HepG2 (cell line): Measurements from ENCODE around the gene IFIT3. TPM values are rescaled to one million over a fixed set of nuclear protein-coding genes. Genes with fewer than 3 reads are reported as not detected.

Experiments
- ATAC-seq: fragments of 200-7000 bp; cut with Tn5 transposase; 3 replicates; pipeline ENCODE4 v1.9.1; 2020; ENCODE audit warnings: mild to moderate bottlenecking, moderate library complexity
- BruUV-seq: library from RNA; stranded (reverse); fragments of 400-500 nt; replicated peaks from 2 replicates; lab custom pipeline; 2021; lab: Mats Ljungman, UMichigan
- CTCF ChIA-PET: fragments of 300-600 bp; formaldehyde crosslinking; extraction: SDS; loops from one replicate; lab custom pipeline; 2021; ENCODE audit warnings: low total read pairs, inconsistent platforms, low intra/inter-chr PET ratio; lab: Yijun Ruan, JAX
- POLR2A ChIA-PET: fragments of 350-600 bp; sonication (Branson Sonifier 250); formaldehyde crosslinking; loops from one replicate; lab custom pipeline; 2020; ENCODE audit warnings: antibody characterized with exemption, inconsistent platforms; lab: Yijun Ruan, JAX
- DNase-seq: peaks from one replicate; pipeline ENCODE4 v3.0.0-alpha.2; 2015; ENCODE audit warnings: low spot score
- FAIRE-seq: peaks from 3 replicates; lab custom pipeline; 2011; peaks lifted over from hg19 to GRCh38; lab: Jason Lieb, UNC
- H2AFZ ChIP-seq: one replicate; pipeline ENCODE4 v1.6.1; 2011; ENCODE audit warnings: low read length, inconsistent platforms
- H3K27ac ChIP-seq: fragments of 300-600 bp; 3 replicates; pipeline ENCODE4 v1.8.0; 2011; ENCODE audit warnings: mixed run types, mild to moderate bottlenecking, mixed read lengths, low read length, inconsistent platforms; ENCODE audit not compliant: insufficient read depth; ENCODE audit errors: extremely low read length
- H3K27me3 ChIP-seq, 2 experiments: fragments of 200-600 bp in 1 of 2; 2 replicates in 1 of 2; 3 replicates in 1 of 2; pipeline versions ENCODE4 v1.6.0 to v1.8.0; 2011; ENCODE audit warnings: low read length in 2 of 2, mild to moderate bottlenecking in 2 of 2, moderate library complexity in 2 of 2, inconsistent platforms in 1 of 2; ENCODE audit not compliant: insufficient read depth in 2 of 2, control insufficient read depth in 1 of 2
- H3K36me3 ChIP-seq, 2 experiments: fragments of 200-600 bp in 1 of 2; replicated peaks in 1 of 2; 2 replicates in 1 of 2; 3 replicates in 1 of 2; pipeline versions ENCODE4 v1.5.1 to v1.8.0; 2011; ENCODE audit warnings: low read length in 2 of 2, inconsistent platforms in 1 of 2; ENCODE audit not compliant: insufficient read depth in 2 of 2, control insufficient read depth in 1 of 2
- H3K4me1 ChIP-seq: 2 replicates; pipeline ENCODE4 v1.5.1; 2012; ENCODE audit warnings: low read length, inconsistent platforms; ENCODE audit not compliant: insufficient read depth
- H3K4me2 ChIP-seq: 2 replicates; pipeline ENCODE4 v1.6.0; 2011; ENCODE audit warnings: low read depth, low read length, inconsistent platforms
- H3K4me3 ChIP-seq, 3 experiments: fragments of 200-600 bp in 1 of 3; sonication (generic), shearing (Covaris generic) in 1 of 3; replicated peaks in 1 of 3; 2 replicates each; pipeline ENCODE4 v1.5.1; 2011 to 2016; ENCODE audit warnings: low read length in 3 of 3, inconsistent platforms in 2 of 3, low read depth in 2 of 3, mild to moderate bottlenecking in 2 of 3, control low read depth in 1 of 3, mixed read lengths in 1 of 3; ENCODE audit not compliant: insufficient read depth in 1 of 3
- H3K79me2 ChIP-seq: one replicate; pipeline ENCODE4 v1.6.1; 2011; ENCODE audit warnings: low read length, inconsistent platforms; ENCODE audit not compliant: insufficient read depth
- H3K9ac ChIP-seq: 2 replicates; pipeline ENCODE4 v1.6.0; 2011; ENCODE audit warnings: mild to moderate bottlenecking, low read depth, low read length, inconsistent platforms; ENCODE audit not compliant: insufficient read depth
- H3K9me3 ChIP-seq: 2 replicates; pipeline ENCODE4 v1.5.1; 2012; ENCODE audit warnings: mild to moderate bottlenecking, low read length
- H4K20me1 ChIP-seq: 2 replicates; pipeline ENCODE4 v1.6.0; 2011; ENCODE audit warnings: inconsistent platforms, mild to moderate bottlenecking, low read length, moderate library complexity; ENCODE audit not compliant: insufficient read depth
- DR1 ChIP-seq: sonication (generic); formaldehyde crosslinking; IDR thresholded peaks from 2 replicates; pipeline ENCODE4 v1.8.0; 2021; ENCODE audit warnings: mild to moderate bottlenecking, missing genetic modification reagents, inconsistent platforms
- GABPB1 ChIP-seq: IDR thresholded peaks from 2 replicates; pipeline ENCODE4 v1.6.1; 2016; ENCODE audit warnings: mild to moderate bottlenecking, missing genetic modification reagents, moderate library complexity, missing compliant biosample characterization
- NR2F2 ChIP-seq: IDR thresholded peaks from 2 replicates; pipeline ENCODE4 v1.6.1; 2012; ENCODE audit warnings: low read depth, inconsistent platforms, borderline replicate concordance
- ZNF30 ChIP-seq: sonication (generic); formaldehyde crosslinking; IDR thresholded peaks from 2 replicates; pipeline ENCODE4 v1.5.0; 2020; ENCODE audit warnings: mild to moderate bottlenecking, missing genetic modification reagents
- WGBS: methylation state at CpG from one replicate; pipeline ENCODE4 v1.1.6; 2017; ENCODE audit warnings: low lambda C conversion rate; 5-methylcytosine and 5-hydroxymethylcytosine counted together
- in situ Hi-C: cut with HindIII; loops from 2 replicates; pipeline ENCODE4 v1.10.0; 2017; ENCODE audit warnings: low pct_unique_long_range_greater_than_20kb; ENCODE audit not compliant: extremely low pct_ligation_motif_present
- intact Hi-C: fragments of 100-400 bp; cut with micrococcal nuclease; formaldehyde crosslinking; loops from one replicate; pipeline ENCODE4 v1.10.0; 2022; ENCODE audit not compliant: unreplicated experiment
- polyA plus RNA-seq, 8 experiments: library from polyadenylated mRNA; depleted of rRNA in 3 of 8; stranded (reverse) in 7 of 8; unstranded in 1 of 8; fragments of >200 nt; fragmentation: Illumina TruSeq in 4 of 8; extraction: Trizol in 4 of 8; gene quantifications; 2 replicates each; pipeline versions ENCODE4 v1.2.1 to v1.2.3, GENCODE V29; 2011 to 2016; ENCODE audit warnings: low read depth in 4 of 8, missing spikeins in 1 of 8, mixed read lengths in 1 of 8; ENCODE audit not compliant: insufficient read depth in 1 of 8
- total RNA-seq, 5 experiments: library from RNA; depleted of rRNA; stranded (reverse); fragments of >200 nt; fragmentation: Illumina TruSeq; extraction: Trizol; gene quantifications; 2 replicates each; pipeline ENCODE4 v1.2.3, GENCODE V29; 2016; ENCODE audit warnings: low read depth in 1 of 5
- TF ChIP-seq, protein P1 (sequence below): sonication (generic); formaldehyde crosslinking; IDR thresholded peaks from 2 replicates; pipeline ENCODE4 v1.5.0; 2020; ENCODE audit warnings: mild to moderate bottlenecking, missing genetic modification reagents, borderline replicate concordance
- TF ChIP-seq, protein P2 (sequence below): sonication (generic); formaldehyde crosslinking; IDR thresholded peaks from 2 replicates; pipeline ENCODE4 v1.4.0; 2020; ENCODE audit warnings: missing genetic modification reagents
- TF ChIP-seq, protein P3 (sequence below): IDR thresholded peaks from 2 replicates; pipeline ENCODE4 v1.6.1; 2012; ENCODE audit warnings: inconsistent platforms
- TF ChIP-seq, protein P4 (sequence below): sonication (generic); formaldehyde crosslinking; IDR thresholded peaks from 2 replicates; pipeline ENCODE4 v1.4.0; 2020; ENCODE audit warnings: mild to moderate bottlenecking, missing genetic modification reagents, borderline replicate concordance

Gene IFIT3
- total and polyA plus RNA-seq, 2 of the 13 experiments (the other 11 are each of a cell fraction or from before 2014, with no cell fraction given), result 0.48 to 3.1 TPM

DNA sequence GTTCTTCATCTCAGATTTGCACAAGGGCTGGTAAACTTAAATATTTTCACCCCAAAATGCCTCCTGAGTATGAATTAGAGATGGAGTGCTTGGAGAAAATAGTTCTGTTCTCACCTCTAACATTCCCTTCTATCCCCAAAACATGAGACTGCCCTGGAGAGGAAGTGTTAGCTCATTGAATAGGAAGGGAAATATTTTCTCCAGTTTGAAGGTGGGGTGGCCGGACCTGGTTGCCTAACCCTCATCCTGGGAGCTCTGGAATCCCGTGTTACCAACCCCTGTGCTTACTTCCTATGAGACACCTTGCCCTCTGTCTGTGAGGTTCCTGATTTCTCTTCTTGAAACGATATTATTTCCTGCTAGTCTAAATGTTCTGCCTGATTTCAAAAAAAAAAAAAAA is 25.2 kb upstream of the IFIT3 start:
- peak overlapping the region; percentile 60 for H2AFZ ChIP-seq
- POLR2A ChIA-PET, result interaction anchor here (1.0 to 2.3 kb wide), 2 partner anchors 26 to 49 kb away, joined by 4 to 8 read pairs; no protein-coding TSS in a partner anchor
- FAIRE-seq, result no peak

DNA sequence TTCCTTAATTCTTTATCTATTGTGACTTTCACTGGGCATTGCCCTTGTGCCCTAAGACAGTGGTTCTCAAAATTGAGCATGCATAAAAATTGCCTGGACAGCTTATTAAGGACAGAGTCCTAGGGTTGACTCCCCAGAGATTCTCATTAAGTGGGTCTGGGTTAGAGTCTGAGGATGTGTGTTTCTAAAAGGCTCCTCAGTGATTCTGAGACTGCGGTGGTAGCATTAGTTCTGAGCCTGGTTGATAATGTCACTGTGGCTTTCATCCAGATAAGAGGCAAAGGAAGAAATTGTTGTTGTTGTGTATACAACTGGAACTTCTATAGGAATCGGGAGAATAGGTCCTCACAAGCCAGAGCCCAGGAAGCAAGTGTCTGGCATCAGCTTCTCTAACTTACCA is 24.6 kb upstream of the IFIT3 start:
- in situ Hi-C loops (no loop called here), intact Hi-C loops (no loop called here)
- BruUV-seq, result no TSS peak
- ChIA-PET POLR2A (interaction anchor here (2.3 kb wide), 1 partner anchor 49 kb away, joined by 8 read pairs; no protein-coding TSS in a partner anchor), CTCF (no interaction called here)
- ATAC-seq, result no peak
- WGBS, result 79% methylated on average over 2 of the region's 2 CpGs
- DNase-seq, result no peak
- peaks cover 0 to 3% of the 10 kb centered on the region in 2 experiments; a peak in 1 of 5 replicates for H3K27me3 ChIP-seq
- no peak for FAIRE-seq
- H3K9me3 ChIP-seq, result no peaks in the 10 kb centered on the region
- no peaks in the 10 kb centered on the region for H3K36me3 ChIP-seq
- H3K4me1 ChIP-seq, result peaks cover 24% of the 10 kb centered on the region
- H2AFZ ChIP-seq, result no peak overlapping the region
- no peak overlapping the region for H3K4me2 ChIP-seq
- H3K9ac ChIP-seq, result no peak overlapping the region
- no peak overlapping the region for H3K27ac ChIP-seq
- H3K79me2 ChIP-seq, result no peaks in the 10 kb centered on the region
- no peak overlapping the region for H3K4me3 ChIP-seq
- H4K20me1 ChIP-seq, result no peaks in the 10 kb centered on the region
- TF ChIP-seq GABPB1 (CRISPR knock-in tag) (no peak), DR1 (CRISPR knock-in tag) (no peak)
- TF ChIP-seq, protein P1, sequence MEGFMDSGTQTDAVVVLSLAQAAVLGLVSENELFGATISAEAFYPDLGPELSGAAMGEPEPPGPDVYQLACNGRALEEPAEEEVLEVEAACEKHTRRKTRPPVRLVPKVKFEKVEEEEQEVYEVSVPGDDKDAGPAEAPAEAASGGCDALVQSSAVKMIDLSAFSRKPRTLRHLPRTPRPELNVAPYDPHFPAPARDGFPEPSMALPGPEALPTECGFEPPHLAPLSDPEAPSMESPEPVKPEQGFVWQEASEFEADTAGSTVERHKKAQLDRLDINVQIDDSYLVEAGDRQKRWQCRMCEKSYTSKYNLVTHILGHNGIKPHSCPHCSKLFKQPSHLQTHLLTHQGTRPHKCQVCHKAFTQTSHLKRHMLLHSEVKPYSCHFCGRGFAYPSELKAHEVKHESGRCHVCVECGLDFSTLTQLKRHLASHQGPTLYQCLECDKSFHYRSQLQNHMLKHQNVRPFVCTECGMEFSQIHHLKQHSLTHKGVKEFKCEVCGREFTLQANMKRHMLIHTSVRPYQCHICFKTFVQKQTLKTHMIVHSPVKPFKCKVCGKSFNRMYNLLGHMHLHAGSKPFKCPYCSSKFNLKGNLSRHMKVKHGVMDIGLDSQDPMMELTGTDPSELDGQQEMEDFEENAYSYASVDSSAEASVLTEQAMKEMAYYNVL (CRISPR knock-in tag), result no peak
- TF ChIP-seq, protein P2, sequence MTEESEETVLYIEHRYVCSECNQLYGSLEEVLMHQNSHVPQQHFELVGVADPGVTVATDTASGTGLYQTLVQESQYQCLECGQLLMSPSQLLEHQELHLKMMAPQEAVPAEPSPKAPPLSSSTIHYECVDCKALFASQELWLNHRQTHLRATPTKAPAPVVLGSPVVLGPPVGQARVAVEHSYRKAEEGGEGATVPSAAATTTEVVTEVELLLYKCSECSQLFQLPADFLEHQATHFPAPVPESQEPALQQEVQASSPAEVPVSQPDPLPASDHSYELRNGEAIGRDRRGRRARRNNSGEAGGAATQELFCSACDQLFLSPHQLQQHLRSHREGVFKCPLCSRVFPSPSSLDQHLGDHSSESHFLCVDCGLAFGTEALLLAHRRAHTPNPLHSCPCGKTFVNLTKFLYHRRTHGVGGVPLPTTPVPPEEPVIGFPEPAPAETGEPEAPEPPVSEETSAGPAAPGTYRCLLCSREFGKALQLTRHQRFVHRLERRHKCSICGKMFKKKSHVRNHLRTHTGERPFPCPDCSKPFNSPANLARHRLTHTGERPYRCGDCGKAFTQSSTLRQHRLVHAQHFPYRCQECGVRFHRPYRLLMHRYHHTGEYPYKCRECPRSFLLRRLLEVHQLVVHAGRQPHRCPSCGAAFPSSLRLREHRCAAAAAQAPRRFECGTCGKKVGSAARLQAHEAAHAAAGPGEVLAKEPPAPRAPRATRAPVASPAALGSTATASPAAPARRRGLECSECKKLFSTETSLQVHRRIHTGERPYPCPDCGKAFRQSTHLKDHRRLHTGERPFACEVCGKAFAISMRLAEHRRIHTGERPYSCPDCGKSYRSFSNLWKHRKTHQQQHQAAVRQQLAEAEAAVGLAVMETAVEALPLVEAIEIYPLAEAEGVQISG, result no peak
- TF ChIP-seq, protein P3, sequence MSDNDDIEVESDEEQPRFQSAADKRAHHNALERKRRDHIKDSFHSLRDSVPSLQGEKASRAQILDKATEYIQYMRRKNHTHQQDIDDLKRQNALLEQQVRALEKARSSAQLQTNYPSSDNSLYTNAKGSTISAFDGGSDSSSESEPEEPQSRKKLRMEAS, result no peak
- TF ChIP-seq, protein P4, sequence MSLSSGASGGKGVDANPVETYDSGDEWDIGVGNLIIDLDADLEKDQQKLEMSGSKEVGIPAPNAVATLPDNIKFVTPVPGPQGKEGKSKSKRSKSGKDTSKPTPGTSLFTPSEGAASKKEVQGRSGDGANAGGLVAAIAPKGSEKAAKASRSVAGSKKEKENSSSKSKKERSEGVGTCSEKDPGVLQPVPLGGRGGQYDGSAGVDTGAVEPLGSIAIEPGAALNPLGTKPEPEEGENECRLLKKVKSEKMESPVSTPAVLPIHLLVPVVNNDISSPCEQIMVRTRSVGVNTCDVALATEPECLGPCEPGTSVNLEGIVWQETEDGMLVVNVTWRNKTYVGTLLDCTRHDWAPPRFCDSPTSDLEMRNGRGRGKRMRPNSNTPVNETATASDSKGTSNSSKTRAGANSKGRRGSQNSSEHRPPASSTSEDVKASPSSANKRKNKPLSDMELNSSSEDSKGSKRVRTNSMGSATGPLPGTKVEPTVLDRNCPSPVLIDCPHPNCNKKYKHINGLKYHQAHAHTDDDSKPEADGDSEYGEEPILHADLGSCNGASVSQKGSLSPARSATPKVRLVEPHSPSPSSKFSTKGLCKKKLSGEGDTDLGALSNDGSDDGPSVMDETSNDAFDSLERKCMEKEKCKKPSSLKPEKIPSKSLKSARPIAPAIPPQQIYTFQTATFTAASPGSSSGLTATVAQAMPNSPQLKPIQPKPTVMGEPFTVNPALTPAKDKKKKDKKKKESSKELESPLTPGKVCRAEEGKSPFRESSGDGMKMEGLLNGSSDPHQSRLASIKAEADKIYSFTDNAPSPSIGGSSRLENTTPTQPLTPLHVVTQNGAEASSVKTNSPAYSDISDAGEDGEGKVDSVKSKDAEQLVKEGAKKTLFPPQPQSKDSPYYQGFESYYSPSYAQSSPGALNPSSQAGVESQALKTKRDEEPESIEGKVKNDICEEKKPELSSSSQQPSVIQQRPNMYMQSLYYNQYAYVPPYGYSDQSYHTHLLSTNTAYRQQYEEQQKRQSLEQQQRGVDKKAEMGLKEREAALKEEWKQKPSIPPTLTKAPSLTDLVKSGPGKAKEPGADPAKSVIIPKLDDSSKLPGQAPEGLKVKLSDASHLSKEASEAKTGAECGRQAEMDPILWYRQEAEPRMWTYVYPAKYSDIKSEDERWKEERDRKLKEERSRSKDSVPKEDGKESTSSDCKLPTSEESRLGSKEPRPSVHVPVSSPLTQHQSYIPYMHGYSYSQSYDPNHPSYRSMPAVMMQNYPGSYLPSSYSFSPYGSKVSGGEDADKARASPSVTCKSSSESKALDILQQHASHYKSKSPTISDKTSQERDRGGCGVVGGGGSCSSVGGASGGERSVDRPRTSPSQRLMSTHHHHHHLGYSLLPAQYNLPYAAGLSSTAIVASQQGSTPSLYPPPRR (CRISPR knock-in tag), result no peak

More for the DNA sequence above, 25.2 kb upstream of the IFIT3 start:
- TF ChIP-seq ZNF30 (no peak), NR2F2 (no peak)
- TF ChIP-seq, all 625 proteins: peak for 0
- 1% methylated on average over 3 of the region's 3 CpGs for WGBS
- no TSS peak for BruUV-seq
- ATAC-seq, result peak; percentile 27
- Histone ChIP-seq H3K9ac (no peak overlapping the region), H3K4me3 (no peak overlapping the region), H3K9me3 (no peaks in the 10 kb centered on the region), H3K4me2 (peak overlapping the region; percentile 87), H3K79me2 (no peaks in the 10 kb centered on the region), H4K20me1 (no peaks in the 10 kb centered on the region), H3K36me3 (no peaks in the 10 kb centered on the region), H3K27ac (no peak overlapping the region), H3K4me1 (peaks cover 24% of the 10 kb centered on the region), H3K27me3 (peaks cover 0 to 3% of the 10 kb centered on the region in 2 experiments; a peak in 1 of 5 replicates)
- intact Hi-C loops, result no loop called here
- CTCF ChIA-PET, result no interaction called here
- in situ Hi-C loops, result no loop called here
- no peak for DNase-seq
